ENCODE results near the gene CMKLR1.

DNA sequence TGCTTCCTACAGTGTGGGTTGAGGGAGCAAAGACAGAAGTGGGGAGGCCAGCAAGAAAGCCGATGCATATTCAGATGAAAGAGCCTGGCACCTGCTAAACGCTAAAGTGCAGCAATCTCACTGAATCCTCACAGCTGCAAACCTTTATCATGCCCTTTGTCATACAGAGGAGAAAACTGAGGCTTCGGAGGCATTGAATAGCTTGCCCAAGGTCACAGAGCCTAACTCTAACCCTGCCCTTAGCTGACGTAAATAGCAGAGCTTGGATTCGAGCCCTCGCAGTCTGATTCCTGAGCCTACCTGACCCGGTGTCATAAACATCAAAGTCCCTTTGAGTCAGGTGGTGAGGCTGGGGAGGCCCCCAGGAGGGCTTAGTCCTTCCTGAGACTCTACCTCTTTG lies 54.9 kb downstream of the CMKLR1 start:
- no peak for TF ChIP-seq CTCF (IDR thresholded peaks at IDR 0.05; ENCODE audit: borderline replicate concordance, extremely low read depth, low read length, poor library complexity, severe bottlenecking)
- no peak for TF ChIP-seq EZH2 (IDR thresholded peaks at IDR 0.05; ENCODE audit: borderline replicate concordance, low read depth, low read length, severe bottlenecking)

Data from DND-41 (cell line).